ENCODE data around the gene CDON. TPM values are rescaled to one million over a fixed set of nuclear protein-coding genes. Genes with fewer than 3 reads are reported as not detected.

Gene CDON
- total RNA-seq, 1 experiment from 2014 or later, result 10.1 TPM

- H3F3A ChIP-seq (ENCODE audit: low read length, unreplicated experiment), result no peaks in the 10 kb centered on the region
- no peaks in the 10 kb centered on the region for H3K9me3 ChIP-seq (ENCODE audit: low read length)
- no peak overlapping the region for H3K4me3 ChIP-seq (ENCODE audit: low read length)
- ATAC-seq (no peak), DNase-seq (no peak)
- no peaks in the 10 kb centered on the region for H3K9me2 ChIP-seq (replicated peaks; ENCODE audit: low read length)
- H4K20me1 ChIP-seq (ENCODE audit: low read length), result no peaks in the 10 kb centered on the region
- no peaks in the 10 kb centered on the region for H3K36me3 ChIP-seq (ENCODE audit: low read depth, low read length)
- H3K79me2 ChIP-seq (ENCODE audit: low read length), result no peaks in the 10 kb centered on the region
- TF ChIP-seq CTCF (conservative IDR thresholded peaks at IDR 0.05; ENCODE audit: low read depth, low read length) (no peak), EZH2phosphoT487 (IDR thresholded peaks at IDR 0.05; ENCODE audit: borderline replicate concordance, low read length) (no peak), EZH2 (IDR thresholded peaks at IDR 0.05; ENCODE audit: low read length, unreplicated experiment) (no peak)
- 0 out of 2 replicates have a peak, but pooled peaks cover 3% of the 10 kb centered on the region for H3K27me3 ChIP-seq (ENCODE audit: low read length)
- no peaks in the 10 kb centered on the region for H3K4me1 ChIP-seq (ENCODE audit: insufficient read depth, low read length)
- ChIA-PET POLR2A (ENCODE audit: unreplicated experiment) (no interaction called here), CTCF (no interaction called here)
- intact Hi-C loops (cut with micrococcal nuclease), result no loop called here
- no peak overlapping the region for H2AFZ ChIP-seq (ENCODE audit: low read length)
- no peak overlapping the region for H3K27ac ChIP-seq (ENCODE audit: low read length)
- no TSS peak for BruUV-seq (replicated peaks)
- H3K4me2 ChIP-seq (ENCODE audit: low read length), result no peak overlapping the region
- no peak overlapping the region for H3K9ac ChIP-seq (ENCODE audit: low read length)
Measured at GRCh38 chr11:125931668-125932067, 131.0 kb downstream of the CDON start.

GRCh38 chr11:125931116-125931515 lies 131.6 kb downstream of the CDON start:
- ATAC-seq, result no peak; the same call in 1 of the 2 replicates
- Histone ChIP-seq H3K27ac (ENCODE audit: low read length) (no peak overlapping the region), H3K4me2 (ENCODE audit: low read length) (no peak overlapping the region), H3K9me3 (ENCODE audit: low read length) (no peaks in the 10 kb centered on the region), H3K4me3 (ENCODE audit: low read length) (no peak overlapping the region), H4K20me1 (ENCODE audit: low read length) (no peaks in the 10 kb centered on the region), H3K27me3 (ENCODE audit: low read length) (0 out of 2 replicates have a peak, but pooled peaks cover 3% of the 10 kb centered on the region), H3K9ac (ENCODE audit: low read length) (no peak overlapping the region), H3K4me1 (ENCODE audit: insufficient read depth, low read length) (no peaks in the 10 kb centered on the region), H3K9me2 (replicated peaks; ENCODE audit: low read length) (no peaks in the 10 kb centered on the region), H2AFZ (ENCODE audit: low read length) (no peak overlapping the region), H3K36me3 (ENCODE audit: low read depth, low read length) (no peaks in the 10 kb centered on the region), H3K79me2 (ENCODE audit: low read length) (no peaks in the 10 kb centered on the region), H3F3A (ENCODE audit: low read length, unreplicated experiment) (no peaks in the 10 kb centered on the region)
- no TSS peak for BruUV-seq (replicated peaks)
- ChIA-PET POLR2A (ENCODE audit: unreplicated experiment) (no interaction called here), CTCF (no interaction called here)
- no peak for DNase-seq
- no peak for TF ChIP-seq CTCF (conservative IDR thresholded peaks at IDR 0.05; ENCODE audit: low read depth, low read length)
- TF ChIP-seq EZH2 (IDR thresholded peaks at IDR 0.05; ENCODE audit: low read length, unreplicated experiment), result no peak
- intact Hi-C loops (cut with micrococcal nuclease), result no loop called here

- BruUV-seq (replicated peaks), result no TSS peak
- CTCF ChIA-PET, result no interaction called here
Measured at GRCh38 chr11:125930076-125930450, 132.6 kb downstream of the CDON start.

More at GRCh38 chr11:125930076-125930450, 132.6 kb downstream of the CDON start:
- Histone ChIP-seq H3K36me3 (ENCODE audit: low read depth, low read length) (no peaks in the 10 kb centered on the region), H3K9me3 (ENCODE audit: low read length) (no peaks in the 10 kb centered on the region), H3K27me3 (ENCODE audit: low read length) (peaks cover 6% of the 10 kb centered on the region; the same call in 1 of the 2 replicates), H4K20me1 (ENCODE audit: low read length) (no peaks in the 10 kb centered on the region), H2AFZ (ENCODE audit: low read length) (no peak overlapping the region), H3K9ac (ENCODE audit: low read length) (no peak overlapping the region), H3K4me1 (ENCODE audit: insufficient read depth, low read length) (no peaks in the 10 kb centered on the region), H3K4me2 (ENCODE audit: low read length) (no peak overlapping the region), H3F3A (ENCODE audit: low read length, unreplicated experiment) (no peaks in the 10 kb centered on the region), H3K27ac (ENCODE audit: low read length) (no peak overlapping the region), H3K79me2 (ENCODE audit: low read length) (no peaks in the 10 kb centered on the region), H3K9me2 (replicated peaks; ENCODE audit: low read length) (no peaks in the 10 kb centered on the region), H3K4me3 (ENCODE audit: low read length) (no peak overlapping the region)
- intact Hi-C loops (cut with micrococcal nuclease), result no loop called here
- POLR2A ChIA-PET (ENCODE audit: unreplicated experiment), result no interaction called here
- DNase-seq, result no peak
- ATAC-seq, result no peak
- TF ChIP-seq EZH2 (IDR thresholded peaks at IDR 0.05; ENCODE audit: low read length, unreplicated experiment) (no peak), CTCF (conservative IDR thresholded peaks at IDR 0.05; ENCODE audit: low read depth, low read length) (no peak), EZH2phosphoT487 (IDR thresholded peaks at IDR 0.05; ENCODE audit: borderline replicate concordance, low read length) (no peak)
